Activated naive CD4-positive, alpha-beta T cell treated with anti-CD3 and anti-CD28 coated beads, Interleukin-2, amount 10 ng/mL, durations not matched to agents 7 days and 5 days (primary cell): ENCODE results near the gene ZSCAN4.

ENCODE experiments used
- CTCF ChIA-PET: fragments of 350-600 bp; sonication (Branson Sonifier 250); formaldehyde crosslinking; loops from one replicate; lab custom pipeline; 2021; ENCODE audit warnings: antibody characterized with exemption; lab: Charles Lee
- DNase-seq: peaks from one replicate; pipeline ENCODE4 v3.0.0-alpha.2; 2020
- H3K27ac Mint-ChIP-seq: one replicate; pipeline ENCODE4 v1.8.0; 2021; ENCODE audit warnings: mild to moderate bottlenecking, moderate library complexity, mixed read lengths
- H3K27me3 Mint-ChIP-seq: one replicate; pipeline ENCODE4 v1.8.0; 2021; ENCODE audit warnings: mild to moderate bottlenecking, mixed read lengths
- H3K36me3 Mint-ChIP-seq: one replicate; pipeline ENCODE4 v1.8.0; 2021; ENCODE audit warnings: mixed read lengths
- H3K4me1 Mint-ChIP-seq: one replicate; pipeline ENCODE4 v1.8.0; 2021; ENCODE audit warnings: mixed read lengths
- H3K4me3 Mint-ChIP-seq: one replicate; pipeline ENCODE4 v1.8.0; 2021; ENCODE audit warnings: mild to moderate bottlenecking, moderate library complexity, mixed read lengths
- H3K9me3 Mint-ChIP-seq: one replicate; pipeline ENCODE4 v1.8.0; 2021; ENCODE audit warnings: mixed read lengths

ZSCAN4 gene, protein sequence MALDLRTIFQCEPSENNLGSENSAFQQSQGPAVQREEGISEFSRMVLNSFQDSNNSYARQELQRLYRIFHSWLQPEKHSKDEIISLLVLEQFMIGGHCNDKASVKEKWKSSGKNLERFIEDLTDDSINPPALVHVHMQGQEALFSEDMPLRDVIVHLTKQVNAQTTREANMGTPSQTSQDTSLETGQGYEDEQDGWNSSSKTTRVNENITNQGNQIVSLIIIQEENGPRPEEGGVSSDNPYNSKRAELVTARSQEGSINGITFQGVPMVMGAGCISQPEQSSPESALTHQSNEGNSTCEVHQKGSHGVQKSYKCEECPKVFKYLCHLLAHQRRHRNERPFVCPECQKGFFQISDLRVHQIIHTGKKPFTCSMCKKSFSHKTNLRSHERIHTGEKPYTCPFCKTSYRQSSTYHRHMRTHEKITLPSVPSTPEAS

DNA sequence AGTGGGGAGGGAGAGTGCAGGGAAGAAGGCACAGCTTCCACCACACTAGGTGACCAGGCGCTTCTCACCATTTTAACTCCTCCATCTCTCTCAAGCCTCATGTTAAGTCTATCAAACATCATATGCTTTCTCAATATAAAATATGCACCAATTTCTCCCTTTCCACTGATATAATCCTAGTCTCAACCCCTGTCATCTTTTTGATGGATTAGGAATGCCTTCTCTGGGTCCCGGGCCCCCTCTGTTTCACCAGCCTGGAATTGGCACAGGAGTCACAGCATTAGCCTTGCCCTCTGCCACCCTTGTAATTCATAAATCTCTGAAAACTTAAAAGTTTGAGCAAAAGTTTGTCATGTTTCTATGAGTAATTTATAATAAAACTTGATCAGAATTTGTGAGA, at the start of gene ZSCAN4:
Gene ZSCAN4 (plus strand): TSS at position 301 of the 400 bp plus-strand sequence. CDS start 7,211 bp downstream, outside the sequence.
- no peak for DNase-seq

DNA sequence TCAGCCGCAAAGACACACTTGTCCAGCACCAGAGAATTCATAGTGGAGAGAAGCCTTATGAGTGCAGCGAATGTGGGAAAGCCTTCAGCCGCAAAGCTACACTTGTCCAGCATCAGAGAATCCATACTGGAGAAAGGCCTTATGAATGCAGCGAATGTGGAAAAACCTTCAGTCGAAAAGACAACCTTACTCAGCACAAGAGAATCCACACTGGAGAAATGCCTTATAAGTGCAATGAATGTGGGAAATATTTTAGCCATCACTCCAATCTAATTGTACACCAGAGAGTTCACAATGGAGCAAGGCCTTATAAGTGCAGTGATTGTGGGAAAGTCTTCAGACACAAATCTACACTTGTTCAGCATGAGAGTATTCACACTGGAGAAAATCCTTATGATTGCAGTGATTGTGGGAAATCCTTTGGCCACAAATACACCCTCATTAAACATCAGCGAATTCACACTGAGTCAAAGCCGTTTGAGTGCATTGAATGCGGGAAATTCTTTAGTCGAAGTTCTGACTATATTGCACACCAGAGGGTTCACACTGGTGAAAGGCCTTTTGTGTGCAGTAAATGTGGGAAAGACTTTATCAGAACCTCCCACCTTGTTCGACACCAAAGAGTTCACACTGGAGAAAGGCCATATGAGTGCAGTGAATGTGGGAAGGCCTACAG, 47.9 kb upstream of the ZSCAN4 start:
- no peaks in the 10 kb centered on the region for H3K27me3 Mint-ChIP-seq
- H3K27ac Mint-ChIP-seq: peak overlapping the region; percentile 49
- H3K4me3 Mint-ChIP-seq: no peak overlapping the region
- peaks cover 89% of the 10 kb centered on the region for H3K9me3 Mint-ChIP-seq
- no peak for DNase-seq
- peaks cover under 1% of the 10 kb centered on the region for H3K4me1 Mint-ChIP-seq
- CTCF ChIA-PET: no interaction called here
- peaks cover 93% of the 10 kb centered on the region for H3K36me3 Mint-ChIP-seq

More for the DNA sequence above, at the start of gene ZSCAN4:
- Mint-ChIP-seq H3K27me3 (peaks cover 24% of the 10 kb centered on the region), H3K27ac (no peak within 1 kb of the TSS), H3K4me1 (peaks cover 3% of the 10 kb centered on the region), H3K36me3 (no peaks in the 10 kb centered on the region), H3K4me3 (no peak within 1 kb of the TSS), H3K9me3 (peaks cover 7% of the 10 kb centered on the region)
- CTCF ChIA-PET: no interaction called here

DNA sequence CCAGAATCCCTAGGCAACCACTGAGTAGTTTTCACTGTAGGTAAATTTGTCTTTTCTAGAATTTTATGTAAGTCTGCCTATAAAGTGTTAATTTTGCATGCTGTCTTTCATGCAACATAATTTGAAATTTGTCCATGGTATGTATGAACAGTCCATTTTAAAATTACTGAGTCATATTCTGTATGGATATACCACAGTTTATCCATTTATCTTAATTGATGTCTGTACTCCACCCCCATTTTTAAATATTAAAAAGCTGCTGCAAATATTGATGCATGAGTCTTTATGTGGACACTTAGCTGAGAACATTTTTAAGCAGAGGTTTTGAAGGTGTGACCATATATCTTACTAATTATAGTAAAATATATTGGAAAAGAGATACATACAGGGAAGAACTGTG, 45.6 kb upstream of the ZSCAN4 start:
- no peak for DNase-seq
- peaks cover 74% of the 10 kb centered on the region for H3K36me3 Mint-ChIP-seq

DNA sequence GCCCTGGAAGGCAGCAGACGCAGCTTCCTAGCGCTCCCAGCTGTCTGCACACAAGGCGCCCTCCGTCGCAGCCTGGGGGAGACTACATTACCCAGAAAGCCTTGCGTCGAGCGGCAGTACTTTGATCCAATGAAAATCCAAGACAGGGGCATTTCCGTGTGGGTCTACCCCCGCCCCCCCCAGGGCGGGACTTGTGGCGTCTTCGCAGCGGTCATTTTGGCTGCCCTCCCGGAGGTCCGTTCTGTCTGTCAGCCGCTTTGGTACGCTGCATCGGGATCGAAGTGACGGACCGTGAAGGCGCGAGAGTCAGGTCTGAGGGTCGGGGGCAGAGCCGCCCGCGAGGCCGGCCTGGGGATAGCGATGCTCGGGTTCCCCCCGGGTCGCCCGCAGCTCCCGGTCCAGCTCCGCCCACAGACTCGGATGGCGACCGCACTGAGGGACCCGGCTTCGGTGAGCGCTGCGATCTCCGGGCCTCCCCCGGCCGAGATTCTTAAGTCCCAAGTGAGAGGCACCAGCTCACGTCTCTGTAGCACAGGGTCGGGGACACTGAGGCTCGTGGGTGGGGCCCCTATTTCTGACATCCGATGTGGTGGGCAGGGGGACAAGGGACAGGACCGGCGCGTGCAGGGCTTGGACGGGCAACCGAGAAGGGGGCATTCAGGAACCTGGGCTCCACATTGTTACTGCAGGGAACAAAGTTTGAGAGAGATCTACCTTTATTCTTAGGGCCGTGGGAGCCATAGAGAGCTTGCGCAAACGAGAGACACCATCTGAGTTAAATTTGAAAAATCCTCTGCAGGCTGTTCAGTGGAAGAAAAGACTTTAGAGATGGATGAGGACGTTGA, 35.5 kb upstream of the ZSCAN4 start, which contains the start of gene ZNF211:
Gene ZNF211 (plus strand): TSS at position 182 of the 845 bp plus-strand sequence. CDS start 179 bp downstream, at position 361.
- CTCF ChIA-PET: interaction anchor here (1.0 kb wide), 1 partner anchor 32 kb away, joined by 3 read pairs; no protein-coding TSS in a partner anchor
- peak; percentile 93 for DNase-seq
- H3K4me3 Mint-ChIP-seq: peak within 1 kb of the TSS; percentile 97
- peaks cover 49% of the 10 kb centered on the region for H3K36me3 Mint-ChIP-seq
- peaks cover 36% of the 10 kb centered on the region for H3K9me3 Mint-ChIP-seq
- peak within 1 kb of the TSS; percentile 90 for H3K27ac Mint-ChIP-seq
- H3K27me3 Mint-ChIP-seq: no peaks in the 10 kb centered on the region
- peaks cover 24% of the 10 kb centered on the region for H3K4me1 Mint-ChIP-seq

More for the DNA sequence above, 45.6 kb upstream of the ZSCAN4 start:
- H3K4me1 Mint-ChIP-seq: no peaks in the 10 kb centered on the region
- peaks cover 77% of the 10 kb centered on the region for H3K9me3 Mint-ChIP-seq
- no peak overlapping the region for H3K4me3 Mint-ChIP-seq
- no peaks in the 10 kb centered on the region for H3K27me3 Mint-ChIP-seq
- CTCF ChIA-PET: no interaction called here
- no peak overlapping the region for H3K27ac Mint-ChIP-seq

DNA sequence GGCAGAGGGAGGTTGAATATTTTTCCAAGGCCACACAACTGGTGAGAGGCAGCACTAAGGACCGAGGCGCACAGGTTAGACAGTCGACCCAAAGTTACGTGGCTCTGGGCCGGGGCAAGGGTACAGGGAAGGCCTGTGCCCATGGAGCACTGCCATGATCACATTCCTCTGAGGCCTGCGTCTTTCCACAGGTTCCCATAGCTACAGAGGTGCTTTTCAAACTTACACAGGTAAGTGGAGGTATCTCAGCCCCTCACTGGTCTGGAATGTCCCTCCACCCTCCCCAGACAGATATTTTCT, 35.0 kb upstream of the ZSCAN4 start:
- Mint-ChIP-seq H3K36me3 (peaks cover 55% of the 10 kb centered on the region), H3K27ac (peak overlapping the region; percentile 90), H3K27me3 (no peaks in the 10 kb centered on the region), H3K9me3 (peaks cover 40% of the 10 kb centered on the region), H3K4me1 (peaks cover 24% of the 10 kb centered on the region), H3K4me3 (peak overlapping the region; percentile 97)
- CTCF ChIA-PET: interaction anchor here (1.0 kb wide), 1 partner anchor 32 kb away, joined by 3 read pairs; no protein-coding TSS in a partner anchor
- no peak for DNase-seq

DNA sequence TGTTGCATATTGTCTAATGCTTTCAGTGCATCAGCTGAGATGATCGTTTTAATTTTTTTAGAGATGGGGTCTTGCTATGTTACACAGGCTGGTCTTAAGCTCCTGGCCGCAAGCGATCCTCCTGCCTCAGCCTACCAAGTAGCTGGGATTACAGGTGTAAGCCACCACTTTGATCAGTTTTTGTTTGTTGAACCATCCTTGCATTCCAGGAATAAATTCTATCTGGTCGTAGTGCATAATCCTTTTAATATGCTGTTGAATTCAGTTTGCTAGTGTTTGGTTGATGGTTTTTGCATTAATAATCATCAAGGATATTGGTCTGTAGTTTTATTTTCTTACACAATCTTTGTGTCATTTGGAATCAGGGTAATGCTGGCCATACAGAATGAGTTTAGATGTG, 31.4 kb upstream of the ZSCAN4 start:
- H3K27me3 Mint-ChIP-seq: no peaks in the 10 kb centered on the region
- peaks cover 85% of the 10 kb centered on the region for H3K36me3 Mint-ChIP-seq
- H3K27ac Mint-ChIP-seq: no peak overlapping the region
- H3K4me1 Mint-ChIP-seq: peaks cover 24% of the 10 kb centered on the region
- DNase-seq: no peak
- H3K4me3 Mint-ChIP-seq: no peak overlapping the region
- CTCF ChIA-PET: no interaction called here
- peaks cover 61% of the 10 kb centered on the region for H3K9me3 Mint-ChIP-seq

DNA sequence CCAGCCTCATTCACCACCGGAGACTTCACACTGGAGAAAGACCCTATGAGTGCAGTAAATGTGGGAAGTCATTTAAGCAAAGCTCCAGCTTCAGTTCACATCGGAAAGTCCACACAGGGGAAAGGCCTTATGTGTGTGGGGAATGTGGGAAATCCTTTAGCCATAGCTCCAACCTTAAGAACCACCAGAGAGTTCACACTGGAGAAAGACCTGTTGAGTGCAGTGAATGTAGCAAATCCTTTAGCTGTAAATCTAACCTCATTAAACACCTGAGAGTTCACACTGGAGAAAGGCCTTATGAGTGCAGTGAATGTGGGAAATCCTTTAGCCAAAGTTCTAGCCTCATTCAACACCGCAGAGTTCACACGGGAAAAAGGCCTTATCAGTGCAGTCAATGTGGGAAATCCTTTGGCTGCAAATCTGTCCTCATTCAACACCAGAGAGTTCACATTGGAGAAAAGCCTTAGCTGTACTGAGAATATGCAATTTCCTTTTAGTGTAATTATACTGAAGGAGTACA, 27.0 kb upstream of the ZSCAN4 start:
- Mint-ChIP-seq H3K27ac (no peak overlapping the region), H3K36me3 (peaks cover 70% of the 10 kb centered on the region), H3K9me3 (peaks cover 75% of the 10 kb centered on the region), H3K4me3 (no peak overlapping the region), H3K4me1 (no peaks in the 10 kb centered on the region), H3K27me3 (no peaks in the 10 kb centered on the region)
- CTCF ChIA-PET: no interaction called here
- DNase-seq: no peak

DNA sequence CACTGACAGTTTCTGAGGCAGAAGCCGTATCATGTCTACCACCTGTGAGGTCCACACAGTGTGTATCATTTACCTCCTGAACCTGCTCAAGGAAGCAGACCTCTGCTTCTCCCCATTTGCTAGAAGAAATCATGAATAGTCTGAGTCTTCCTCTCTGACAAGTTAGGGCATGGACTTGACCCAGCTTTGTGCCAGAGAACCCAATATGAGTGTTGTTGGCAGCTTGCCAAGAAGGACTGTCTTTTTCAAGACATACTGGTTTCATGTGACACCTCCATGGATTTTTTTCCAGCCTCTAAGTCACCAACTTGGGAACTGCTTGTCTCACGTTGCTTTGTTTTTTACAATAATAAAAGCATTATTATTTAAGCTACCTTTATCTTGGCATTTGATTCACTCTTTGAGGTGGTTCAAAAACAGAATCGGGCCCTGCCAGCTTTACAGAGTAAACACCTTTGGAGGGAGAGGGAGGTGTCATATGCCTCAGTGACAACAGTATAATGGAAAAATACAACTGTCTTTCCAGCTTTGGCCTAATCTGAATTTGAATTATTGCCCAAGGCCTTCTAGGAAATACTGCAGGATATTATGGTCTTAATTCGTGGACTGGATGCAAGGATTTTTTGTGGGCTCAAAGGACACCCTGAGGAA, 26.2 kb upstream of the ZSCAN4 start:
- Mint-ChIP-seq H3K9me3 (peaks cover 73% of the 10 kb centered on the region), H3K36me3 (peaks cover 62% of the 10 kb centered on the region), H3K27ac (no peak overlapping the region), H3K4me1 (no peaks in the 10 kb centered on the region), H3K4me3 (no peak overlapping the region), H3K27me3 (no peaks in the 10 kb centered on the region)
- DNase-seq: no peak
- CTCF ChIA-PET: no interaction called here

DNA sequence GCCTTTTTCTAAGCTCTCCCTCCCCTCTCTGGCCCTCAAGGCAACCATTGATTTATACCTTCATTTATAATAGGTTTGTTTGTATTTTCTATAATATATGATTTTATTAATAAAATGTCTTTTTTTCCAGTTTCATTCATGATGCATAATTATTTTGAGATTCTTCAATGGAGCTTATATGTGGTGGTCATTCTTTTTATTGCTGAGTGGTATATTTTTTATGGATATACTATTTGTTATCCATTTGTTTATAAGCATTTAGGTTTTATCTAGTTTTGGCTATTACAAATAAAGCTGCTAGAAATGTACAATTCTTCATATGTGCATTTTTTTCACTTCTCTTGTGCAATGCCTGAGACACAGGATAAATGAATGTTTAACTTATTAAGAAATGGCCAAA, 25.0 kb upstream of the ZSCAN4 start:
- peaks cover 51% of the 10 kb centered on the region for H3K36me3 Mint-ChIP-seq
- H3K27me3 Mint-ChIP-seq: no peaks in the 10 kb centered on the region
- H3K4me1 Mint-ChIP-seq: no peaks in the 10 kb centered on the region
- no peak overlapping the region for H3K27ac Mint-ChIP-seq
- DNase-seq: no peak
- H3K4me3 Mint-ChIP-seq: no peak overlapping the region
- CTCF ChIA-PET: no interaction called here
- H3K9me3 Mint-ChIP-seq: peaks cover 75% of the 10 kb centered on the region

DNA sequence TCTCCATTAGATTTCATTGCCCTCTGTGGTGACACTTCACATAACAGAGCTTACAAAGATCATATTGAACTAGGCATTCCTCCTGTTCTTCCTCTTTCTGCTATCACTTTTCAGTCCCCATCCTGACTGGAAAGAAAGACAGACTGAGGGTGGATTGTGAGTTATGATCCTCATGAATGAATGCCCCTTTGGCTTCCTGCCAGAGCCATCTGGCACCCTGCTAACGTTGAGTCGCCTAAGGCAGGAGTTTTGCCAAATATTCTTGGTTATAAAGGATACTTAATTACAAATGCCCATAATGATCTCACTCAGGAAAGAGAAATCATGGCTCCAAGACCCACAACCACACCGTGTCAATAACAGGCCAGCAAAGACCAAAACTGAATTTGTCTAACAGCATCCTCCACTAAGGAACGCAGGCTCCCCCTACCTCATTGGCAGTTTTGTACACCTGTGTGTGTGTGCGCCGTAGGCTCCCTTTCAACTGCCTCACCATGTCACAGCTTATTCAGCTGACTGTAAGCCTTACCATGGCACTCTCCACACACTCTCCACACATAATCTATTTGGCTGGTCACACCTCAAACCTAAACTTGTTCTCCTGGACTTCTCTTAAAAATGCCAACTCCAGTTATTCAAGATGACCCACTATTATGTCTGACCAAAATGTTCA, 20.3 kb upstream of the ZSCAN4 start:
- CTCF ChIA-PET: no interaction called here
- H3K4me3 Mint-ChIP-seq: no peak overlapping the region
- H3K36me3 Mint-ChIP-seq: peaks cover 7% of the 10 kb centered on the region
- no peaks in the 10 kb centered on the region for H3K27me3 Mint-ChIP-seq
- peaks cover 57% of the 10 kb centered on the region for H3K9me3 Mint-ChIP-seq
- peaks cover 10% of the 10 kb centered on the region for H3K4me1 Mint-ChIP-seq
- DNase-seq: no peak
- H3K27ac Mint-ChIP-seq: no peak overlapping the region

DNA sequence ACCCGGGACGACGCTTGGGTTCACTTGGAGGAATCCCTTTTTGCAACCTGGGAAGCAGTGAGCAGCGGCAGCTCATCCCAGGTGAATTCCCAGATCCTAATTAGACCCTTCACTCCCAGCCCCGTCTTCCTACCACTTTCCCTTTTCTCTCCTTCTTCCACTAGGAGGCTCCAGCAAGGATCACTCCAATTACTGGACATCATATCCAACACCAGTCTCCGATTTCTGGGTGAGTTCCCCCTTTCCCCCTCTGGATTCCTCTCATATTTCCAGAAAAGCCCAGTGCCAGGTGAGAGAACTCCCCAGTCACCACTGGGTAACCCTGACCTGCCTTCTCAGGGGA, 17.1 kb upstream of the ZSCAN4 start:
- Mint-ChIP-seq H3K4me3 (no peak overlapping the region), H3K27me3 (no peaks in the 10 kb centered on the region), H3K4me1 (peaks cover 10% of the 10 kb centered on the region), H3K9me3 (peaks cover 68% of the 10 kb centered on the region), H3K36me3 (peaks cover 3% of the 10 kb centered on the region), H3K27ac (no peak overlapping the region)
- DNase-seq: no peak
- CTCF ChIA-PET: no interaction called here

DNA sequence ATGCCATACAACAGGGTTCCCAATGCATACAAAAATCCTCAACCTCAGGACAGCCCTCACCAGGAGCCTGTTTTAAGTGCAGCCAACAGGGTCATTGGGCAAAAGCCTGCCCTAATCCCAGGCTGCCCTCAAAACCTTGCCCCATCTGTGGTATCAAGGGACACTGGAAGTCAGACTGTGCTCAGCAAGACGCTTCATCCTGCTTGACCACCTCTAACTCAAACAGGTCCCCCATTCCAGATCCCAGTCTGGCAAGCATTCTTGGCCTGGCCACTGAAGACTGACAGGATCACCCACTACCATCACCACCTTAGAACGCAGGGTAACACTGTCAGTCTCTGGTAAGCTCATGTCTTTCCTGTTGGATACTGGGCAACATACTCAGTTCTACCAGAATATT, 15.0 kb upstream of the ZSCAN4 start:
- H3K4me1 Mint-ChIP-seq: peaks cover 10% of the 10 kb centered on the region
- no peak for DNase-seq

DNA sequence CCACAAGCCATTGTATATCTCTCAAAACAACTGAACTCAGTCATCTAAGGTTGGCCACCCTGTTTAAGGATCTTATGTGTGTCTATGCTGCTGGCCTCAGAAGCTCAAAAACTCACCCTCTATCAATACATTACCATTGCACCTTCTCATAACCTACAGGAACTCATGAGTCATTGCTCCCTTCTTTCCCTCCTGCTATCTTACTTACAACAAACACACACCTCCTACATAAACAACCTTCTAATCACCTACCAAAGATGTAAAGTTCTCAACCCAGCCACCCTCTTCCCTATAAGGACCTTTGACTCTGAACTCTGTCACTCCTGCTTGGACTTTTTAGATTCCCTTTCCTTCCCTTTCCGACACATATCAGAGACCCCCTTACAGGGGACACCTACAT, 13.3 kb upstream of the ZSCAN4 start:
- peaks cover 49% of the 10 kb centered on the region for H3K9me3 Mint-ChIP-seq
- H3K4me3 Mint-ChIP-seq: no peak overlapping the region
- CTCF ChIA-PET: no interaction called here
- peaks cover 10% of the 10 kb centered on the region for H3K4me1 Mint-ChIP-seq
- DNase-seq: no peak
- H3K27ac Mint-ChIP-seq: no peak overlapping the region
- no peaks in the 10 kb centered on the region for H3K27me3 Mint-ChIP-seq
- H3K36me3 Mint-ChIP-seq: peaks cover 3% of the 10 kb centered on the region

More for the DNA sequence above, 15.0 kb upstream of the ZSCAN4 start:
- Mint-ChIP-seq H3K36me3 (peaks cover 3% of the 10 kb centered on the region), H3K9me3 (peaks cover 54% of the 10 kb centered on the region), H3K27ac (no peak overlapping the region), H3K27me3 (no peaks in the 10 kb centered on the region), H3K4me3 (no peak overlapping the region)
- CTCF ChIA-PET: no interaction called here
